ENCODE measurements around the gene BBX.

DNA sequence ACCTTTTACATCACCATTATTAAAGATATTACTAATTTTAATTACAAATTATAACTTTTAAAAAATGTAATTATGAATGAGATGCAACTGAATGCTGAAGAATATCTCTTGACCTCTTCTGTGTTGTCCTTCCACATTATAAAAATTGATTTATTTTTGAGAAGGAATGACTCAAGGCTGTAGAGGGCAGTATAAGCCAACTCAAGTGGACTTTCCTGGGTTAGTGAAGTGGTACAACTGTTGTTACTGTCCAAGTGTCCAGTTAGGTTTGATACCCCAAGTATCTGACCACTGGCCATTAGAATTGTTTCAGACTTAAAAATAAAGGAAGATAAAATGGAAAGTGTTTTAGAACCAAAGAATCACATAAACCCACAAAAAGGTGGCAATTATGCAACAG lies 51.9 kb downstream of the BBX start:
- TF ChIP-seq, protein P1, sequence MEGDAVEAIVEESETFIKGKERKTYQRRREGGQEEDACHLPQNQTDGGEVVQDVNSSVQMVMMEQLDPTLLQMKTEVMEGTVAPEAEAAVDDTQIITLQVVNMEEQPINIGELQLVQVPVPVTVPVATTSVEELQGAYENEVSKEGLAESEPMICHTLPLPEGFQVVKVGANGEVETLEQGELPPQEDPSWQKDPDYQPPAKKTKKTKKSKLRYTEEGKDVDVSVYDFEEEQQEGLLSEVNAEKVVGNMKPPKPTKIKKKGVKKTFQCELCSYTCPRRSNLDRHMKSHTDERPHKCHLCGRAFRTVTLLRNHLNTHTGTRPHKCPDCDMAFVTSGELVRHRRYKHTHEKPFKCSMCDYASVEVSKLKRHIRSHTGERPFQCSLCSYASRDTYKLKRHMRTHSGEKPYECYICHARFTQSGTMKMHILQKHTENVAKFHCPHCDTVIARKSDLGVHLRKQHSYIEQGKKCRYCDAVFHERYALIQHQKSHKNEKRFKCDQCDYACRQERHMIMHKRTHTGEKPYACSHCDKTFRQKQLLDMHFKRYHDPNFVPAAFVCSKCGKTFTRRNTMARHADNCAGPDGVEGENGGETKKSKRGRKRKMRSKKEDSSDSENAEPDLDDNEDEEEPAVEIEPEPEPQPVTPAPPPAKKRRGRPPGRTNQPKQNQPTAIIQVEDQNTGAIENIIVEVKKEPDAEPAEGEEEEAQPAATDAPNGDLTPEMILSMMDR (IDR thresholded peaks at IDR 0.05; ENCODE audit: insufficient read depth, low read length) = no peak
- TF ChIP-seq POLR2AphosphoS5 (IDR thresholded peaks at IDR 0.05; ENCODE audit: low read depth) = no peak
- no peak for TF ChIP-seq GABPA (IDR thresholded peaks at IDR 0.05; ENCODE audit: low read depth)
